Measurements from ENCODE around the gene GBGT1. TPM values are rescaled to one million over a fixed set of nuclear protein-coding genes. Genes with fewer than 3 reads are reported as not detected.

Gene GBGT1
- total RNA-seq, 3 donors from 2014 or later: 4.3 to 14.0 (median 8.6) TPM

DNA sequence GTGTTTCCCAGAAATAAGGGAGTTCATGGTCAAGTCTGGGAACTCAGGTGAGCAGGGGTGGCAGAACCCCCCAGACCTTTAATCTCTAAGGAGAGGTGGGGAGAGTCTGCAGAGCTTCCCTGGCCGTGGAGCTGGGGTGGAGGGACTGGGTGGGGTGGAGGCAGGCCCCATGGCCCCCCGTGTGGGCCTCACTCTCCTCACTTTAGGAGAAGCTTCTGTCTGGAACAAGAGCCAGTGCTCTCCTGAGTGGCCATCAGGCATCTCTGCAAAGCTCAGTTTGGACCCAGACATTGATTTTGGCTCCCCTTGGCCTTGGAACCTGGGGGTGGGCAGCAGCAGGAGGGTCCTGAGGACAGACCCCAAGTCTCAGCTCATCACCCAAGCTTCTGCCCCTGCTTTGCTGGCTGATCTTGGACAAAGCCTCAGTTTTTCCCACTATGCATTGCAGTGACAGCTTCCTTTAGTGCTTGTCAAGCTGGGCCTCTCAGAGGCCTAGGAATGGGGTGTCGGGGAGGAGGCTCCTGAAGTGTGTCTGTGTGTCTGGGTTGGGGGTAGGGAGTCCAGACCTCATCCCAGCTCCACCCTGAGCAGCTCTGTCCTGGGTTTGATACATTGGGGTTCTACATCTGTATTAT lies 3.5 kb upstream of the GBGT1 start:
- TF ChIP-seq, protein P1, sequence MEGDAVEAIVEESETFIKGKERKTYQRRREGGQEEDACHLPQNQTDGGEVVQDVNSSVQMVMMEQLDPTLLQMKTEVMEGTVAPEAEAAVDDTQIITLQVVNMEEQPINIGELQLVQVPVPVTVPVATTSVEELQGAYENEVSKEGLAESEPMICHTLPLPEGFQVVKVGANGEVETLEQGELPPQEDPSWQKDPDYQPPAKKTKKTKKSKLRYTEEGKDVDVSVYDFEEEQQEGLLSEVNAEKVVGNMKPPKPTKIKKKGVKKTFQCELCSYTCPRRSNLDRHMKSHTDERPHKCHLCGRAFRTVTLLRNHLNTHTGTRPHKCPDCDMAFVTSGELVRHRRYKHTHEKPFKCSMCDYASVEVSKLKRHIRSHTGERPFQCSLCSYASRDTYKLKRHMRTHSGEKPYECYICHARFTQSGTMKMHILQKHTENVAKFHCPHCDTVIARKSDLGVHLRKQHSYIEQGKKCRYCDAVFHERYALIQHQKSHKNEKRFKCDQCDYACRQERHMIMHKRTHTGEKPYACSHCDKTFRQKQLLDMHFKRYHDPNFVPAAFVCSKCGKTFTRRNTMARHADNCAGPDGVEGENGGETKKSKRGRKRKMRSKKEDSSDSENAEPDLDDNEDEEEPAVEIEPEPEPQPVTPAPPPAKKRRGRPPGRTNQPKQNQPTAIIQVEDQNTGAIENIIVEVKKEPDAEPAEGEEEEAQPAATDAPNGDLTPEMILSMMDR (IDR thresholded peaks at IDR 0.05): no peak
- DNase-seq (no peak), ATAC-seq (no peak)
- Histone ChIP-seq H3K4me3 (no peak overlapping the region), H3K4me1 (ENCODE audit: low read depth) (peaks cover 10% of the 10 kb centered on the region), H3K9me3 (no peaks in the 10 kb centered on the region), H3K36me3 (ENCODE audit: low read depth) (no peaks in the 10 kb centered on the region)
- intact Hi-C loops (cut with DNase I, micrococcal nuclease): no loop called here

DNA sequence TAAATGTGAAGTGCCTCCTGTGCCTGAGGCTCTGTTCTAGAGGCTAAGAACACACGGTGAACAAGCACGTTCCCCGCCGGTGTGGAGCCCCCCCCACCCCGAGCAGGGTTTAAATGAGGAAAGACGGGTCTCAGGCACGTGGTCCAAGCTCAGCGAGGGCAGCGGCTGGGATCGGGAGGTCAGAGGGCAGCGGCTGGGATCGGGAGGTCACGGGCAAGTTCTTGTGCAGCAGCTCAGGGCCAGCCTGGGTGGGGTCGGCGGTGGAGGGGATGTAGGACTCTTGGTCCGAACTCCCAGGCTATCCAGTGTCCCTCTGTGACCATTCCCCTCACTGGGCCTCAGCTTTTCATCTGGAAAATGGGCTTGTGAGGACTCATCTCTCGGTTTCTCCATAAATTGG lies 2.7 kb upstream of the GBGT1 start:
- no peak for DNase-seq
- TF ChIP-seq, protein P1 (IDR thresholded peaks at IDR 0.05): no peak
- H3K9me3 ChIP-seq: no peaks in the 10 kb centered on the region

DNA sequence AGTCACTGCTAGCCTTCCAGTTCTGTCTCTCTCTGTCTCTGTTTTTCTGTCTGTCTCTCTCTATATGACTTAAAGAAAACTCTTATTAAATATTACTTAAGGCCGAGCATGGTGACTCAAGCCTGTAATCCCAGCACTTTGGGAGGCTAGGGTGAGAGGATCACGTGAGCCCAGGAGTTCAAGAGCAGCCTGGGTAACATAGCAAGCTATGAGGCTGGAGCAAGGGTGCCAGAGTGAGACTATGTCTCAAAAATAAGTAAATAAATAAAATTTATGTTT lies 1.7 kb upstream of the GBGT1 start:
- intact Hi-C loops (cut with DNase I, micrococcal nuclease): no loop called here

More for the DNA sequence above, 2.7 kb upstream of the GBGT1 start:
- no peak overlapping the region for H3K4me3 ChIP-seq
- intact Hi-C loops (cut with DNase I, micrococcal nuclease): no loop called here
- ATAC-seq: no peak
- no peaks in the 10 kb centered on the region for H3K36me3 ChIP-seq (ENCODE audit: low read depth)
- peaks cover 10% of the 10 kb centered on the region for H3K4me1 ChIP-seq (ENCODE audit: low read depth)

DNA sequence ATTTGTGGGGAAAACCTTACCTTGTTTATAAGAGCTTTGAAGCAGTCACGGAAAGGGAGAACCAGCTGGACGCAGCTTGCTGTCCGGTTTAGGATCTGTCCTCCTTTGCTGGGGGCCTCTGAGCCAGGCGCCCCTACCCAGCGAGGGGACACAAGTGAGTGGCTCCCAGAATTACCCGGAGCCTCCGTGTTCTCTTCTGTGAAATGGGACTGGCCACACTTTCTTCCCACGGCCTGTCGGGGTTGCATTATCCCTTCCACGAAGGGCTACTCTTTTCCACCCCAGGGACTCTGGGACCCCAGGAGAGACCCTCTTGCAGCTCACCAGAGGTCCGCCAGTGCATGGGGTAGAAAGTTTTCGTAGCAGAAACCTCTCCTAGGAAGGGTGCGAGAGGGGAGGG lies 477 bp upstream of the GBGT1 start:
- no peak for ATAC-seq
- no peaks in the 10 kb centered on the region for H3K9me3 ChIP-seq
- no peaks in the 10 kb centered on the region for H3K36me3 ChIP-seq (ENCODE audit: low read depth)
- no peak for DNase-seq
- intact Hi-C loops (cut with DNase I, micrococcal nuclease): no loop called here
- peaks cover 10% of the 10 kb centered on the region for H3K4me1 ChIP-seq (ENCODE audit: low read depth)
- H3K4me3 ChIP-seq: no peak overlapping the region
- TF ChIP-seq, protein P1 (IDR thresholded peaks at IDR 0.05): no peak

More for the DNA sequence above, 1.7 kb upstream of the GBGT1 start:
- Histone ChIP-seq H3K4me3 (no peak overlapping the region), H3K36me3 (ENCODE audit: low read depth) (no peaks in the 10 kb centered on the region), H3K9me3 (no peaks in the 10 kb centered on the region), H3K4me1 (ENCODE audit: low read depth) (peaks cover 10% of the 10 kb centered on the region)
- no peak for DNase-seq
- TF ChIP-seq, protein P1 (IDR thresholded peaks at IDR 0.05): no peak
- no peak for ATAC-seq

DNA sequence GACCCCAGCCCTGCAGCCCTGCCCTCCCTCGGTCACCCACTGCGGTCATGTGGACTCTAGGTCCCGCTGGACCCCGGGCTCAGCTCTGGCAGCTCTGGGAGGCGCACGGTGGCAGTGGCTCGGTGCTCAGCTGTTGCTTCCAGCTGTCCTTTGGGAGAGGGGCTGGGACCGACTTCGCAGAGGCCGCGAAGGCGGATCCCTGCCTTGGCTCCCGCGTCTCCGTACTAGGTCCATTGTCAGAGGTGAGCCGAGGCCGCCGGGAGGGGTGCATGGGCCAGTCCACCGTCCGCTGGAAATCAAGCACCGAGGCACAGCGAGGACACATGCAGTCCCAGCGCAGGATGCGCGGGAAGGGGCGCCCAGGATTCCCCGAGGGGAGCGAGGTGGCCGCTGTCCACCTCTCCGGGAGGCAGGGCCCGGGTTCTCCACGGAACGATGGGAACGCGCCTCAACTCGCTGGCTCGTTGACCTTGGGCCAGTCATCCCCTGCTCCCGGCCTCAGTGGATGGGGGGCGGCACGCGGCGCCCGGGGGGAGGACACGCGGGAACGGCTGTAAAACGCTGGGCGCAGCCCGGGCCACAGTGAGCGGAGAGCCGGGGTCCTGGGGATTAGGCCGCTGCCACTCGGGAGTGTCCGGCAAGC lies 732 bp downstream of the GBGT1 start:
- ATAC-seq (no peak), DNase-seq (no peak)
- Histone ChIP-seq H3K4me1 (ENCODE audit: low read depth) (peaks cover 10% of the 10 kb centered on the region), H3K4me3 (peak overlapping the region; percentile 2), H3K9me3 (no peaks in the 10 kb centered on the region), H3K36me3 (ENCODE audit: low read depth) (no peaks in the 10 kb centered on the region)
- intact Hi-C loops (cut with DNase I, micrococcal nuclease): no loop called here
- TF ChIP-seq, protein P1 (IDR thresholded peaks at IDR 0.05): no peak
